Right ventricle myocardium inferior (tissue), 1 donor: ENCODE results near the gene SLC22A7. TPM values are rescaled to one million over a fixed set of nuclear protein-coding genes. Genes with fewer than 3 reads are reported as not detected.
"Not testable (repeated sequence)": the region's sequence is repeated elsewhere in the genome, so short reads cannot be mapped to it uniquely, and the experiment has no call there.

Experiments used
- ATAC-seq: fragments of 200-7000 bp; cut with Tn5 transposase; one replicate; pipeline ENCODE4 v1.9.1; 2020; ENCODE audit warnings: mild to moderate bottlenecking, moderate library complexity
- DNase-seq: peaks from one replicate; pipeline ENCODE4 v3.0.0; 2021; ENCODE audit errors: missing footprints
- intact Hi-C: fragments of 100-400 bp; cut with DNase I; formaldehyde crosslinking; loops from one replicate; pipeline ENCODE4 v1.11.0; 2022
- total RNA-seq: library from RNA; stranded (reverse); fragmentation: NEBNext Ultra II Directional; extraction: Animal tissue kit (Norgen Biotek cat#: 25700); gene quantifications from one replicate; pipeline ENCODE4 v1.2.1, GENCODE V29; 2021
- donor health status: DM: no; HTN: yes; CAD: no; lungs with severe emphysema.

SLC22A7 gene
- total RNA-seq, 1 donor from 2014 or later, result not detected

DNA sequence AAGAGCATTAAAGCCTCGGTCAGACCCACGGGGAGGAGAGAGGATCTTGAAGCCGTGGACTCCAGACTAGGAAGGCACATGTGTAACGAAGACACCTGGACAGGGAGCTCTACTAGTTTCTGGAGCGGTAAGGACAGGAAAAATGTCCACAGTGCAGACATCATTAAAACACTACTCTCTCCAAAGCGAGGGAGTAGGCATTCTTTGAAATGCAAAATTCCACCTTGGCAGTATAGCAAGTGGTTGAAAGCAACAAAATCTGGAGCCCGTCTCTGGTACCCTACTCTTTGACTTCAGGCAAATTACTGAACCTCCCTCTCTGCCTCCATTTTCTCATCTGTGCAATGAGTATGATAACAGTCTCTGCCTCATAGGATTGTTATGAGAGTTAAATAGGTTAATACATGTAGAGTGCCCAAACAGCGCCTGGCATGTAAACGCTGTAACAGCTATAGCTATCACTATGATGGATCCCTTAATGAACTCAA, 11.0 kb downstream of the SLC22A7 start:
- intact Hi-C loops, result no loop called here
- ATAC-seq (no peak), DNase-seq (no peak)

DNA sequence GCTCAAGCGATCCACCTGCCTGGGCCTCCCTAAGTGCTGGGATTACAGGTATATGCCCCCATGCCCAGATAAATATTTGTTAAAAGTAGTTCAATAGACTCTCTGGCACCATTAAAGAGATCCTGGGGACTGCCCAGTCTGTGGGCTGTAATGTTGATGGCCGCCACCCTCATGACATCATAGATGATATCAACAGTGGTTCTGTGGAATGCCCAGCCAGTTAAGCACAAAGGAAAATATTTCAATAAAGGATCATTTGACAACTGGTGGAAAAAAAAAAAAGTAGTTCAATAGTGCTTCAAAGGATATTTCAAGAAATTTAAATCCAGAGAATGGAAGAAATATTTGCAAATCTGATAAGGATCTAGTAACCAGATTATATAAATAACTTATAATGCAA, 12.1 kb downstream of the SLC22A7 start:
- DNase-seq (no peak), ATAC-seq (no peak)
- intact Hi-C loops, result no loop called here

DNA sequence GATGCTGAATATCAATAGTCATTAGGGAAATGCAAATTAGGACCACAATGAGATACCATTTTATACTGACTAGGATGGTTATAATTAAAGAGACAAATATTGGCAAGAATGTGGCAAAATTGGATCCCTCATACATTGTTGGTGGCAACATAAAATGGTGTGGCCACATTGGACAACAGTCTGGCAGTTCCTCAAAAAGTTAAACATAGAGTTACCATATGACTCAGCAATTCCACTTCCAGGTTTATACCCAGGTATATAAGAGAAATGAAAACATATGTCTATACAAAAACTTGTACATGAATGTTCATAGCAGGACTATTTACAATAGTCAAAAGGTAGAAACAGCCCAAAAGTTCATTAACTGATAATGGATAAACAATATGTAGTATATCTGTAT, 12.6 kb downstream of the SLC22A7 start:
- intact Hi-C loops, result no loop called here
- DNase-seq (no peak), ATAC-seq (no peak)

DNA sequence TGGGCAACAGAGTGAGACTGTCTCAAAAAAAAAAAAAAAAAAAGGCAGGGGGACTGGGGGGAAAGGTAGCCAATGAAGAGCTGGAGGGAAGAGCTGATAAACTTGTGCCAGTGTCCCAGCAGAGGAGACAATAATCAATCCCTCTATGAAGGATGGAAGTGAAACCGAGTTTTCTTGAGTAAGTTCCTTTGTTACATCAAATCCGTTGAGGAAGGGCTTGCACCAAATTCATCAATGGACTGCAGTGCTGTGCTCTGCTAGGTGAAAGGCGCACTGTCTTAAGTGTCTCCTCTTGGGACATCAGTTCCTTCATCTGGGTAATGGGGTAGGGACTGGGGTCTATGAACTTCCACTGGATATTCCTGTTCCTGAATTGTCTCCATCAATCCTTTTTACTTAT, 13.6 kb downstream of the SLC22A7 start:
- intact Hi-C loops, result no loop called here
- ATAC-seq, result no peak

DNA sequence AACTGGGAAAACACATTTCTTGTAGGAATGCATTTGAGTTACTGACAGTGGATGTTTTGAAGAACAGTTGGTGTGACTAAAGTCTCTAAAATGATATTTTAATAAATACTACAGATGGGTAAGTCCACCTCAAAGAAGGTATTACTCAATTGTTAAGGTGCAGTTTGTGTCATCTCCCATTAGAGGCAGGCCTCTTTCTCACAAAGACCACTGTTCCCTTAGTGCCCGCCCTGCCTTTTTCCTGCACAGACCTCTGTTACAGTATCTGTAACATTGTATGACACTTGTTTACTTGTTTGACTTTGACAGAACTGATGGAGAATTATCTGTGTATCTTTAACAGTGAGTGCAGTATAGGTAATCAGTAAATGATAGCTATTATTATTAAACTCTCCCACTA, 15.8 kb downstream of the SLC22A7 start:
- intact Hi-C loops, result no loop called here
- DNase-seq, result no peak
- ATAC-seq, result no peak

More for the DNA sequence above, 13.6 kb downstream of the SLC22A7 start:
- DNase-seq, result no peak

DNA sequence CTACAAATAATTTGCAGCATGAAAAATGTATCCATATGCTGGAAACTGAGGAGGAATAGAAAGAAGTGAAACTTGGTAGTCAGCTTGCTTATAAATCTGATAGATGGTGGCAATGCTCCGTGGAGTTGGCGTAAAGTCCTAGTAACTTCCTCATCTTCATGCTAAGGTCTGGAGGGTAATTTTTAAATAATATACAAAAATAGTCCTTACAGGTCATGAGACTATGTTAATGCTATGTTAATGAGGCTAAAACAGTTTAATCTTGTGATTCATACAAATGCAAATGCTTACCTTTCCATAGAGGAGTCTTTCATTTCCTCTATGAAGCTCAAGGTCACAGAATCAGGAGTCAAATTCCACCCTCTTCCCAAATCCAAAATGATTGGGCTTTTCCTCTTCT, 20.0 kb downstream of the SLC22A7 start:
- no peak for ATAC-seq
- intact Hi-C loops, result no loop called here
- no peak for DNase-seq

DNA sequence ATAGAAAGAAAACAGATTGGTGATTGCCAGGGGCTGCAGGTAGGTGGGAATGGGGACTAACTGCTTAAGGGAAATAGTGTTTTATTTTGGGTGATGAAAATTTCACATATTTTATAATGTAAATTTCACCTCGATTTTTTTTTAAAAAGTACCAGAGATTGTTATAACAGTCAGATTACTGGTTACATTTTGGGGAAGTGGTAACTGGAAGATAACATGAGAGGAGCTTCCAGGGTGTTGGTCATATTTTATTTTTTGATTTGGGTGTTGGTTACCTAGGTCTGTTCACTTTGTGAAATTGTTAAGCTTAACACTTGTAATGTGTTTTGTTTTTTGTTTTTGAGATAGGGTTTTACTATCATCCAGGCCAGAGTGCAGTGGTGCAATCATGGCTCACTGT, 27.8 kb downstream of the SLC22A7 start:
- intact Hi-C loops, result no loop called here
- no peak for DNase-seq
- no peak for ATAC-seq

DNA sequence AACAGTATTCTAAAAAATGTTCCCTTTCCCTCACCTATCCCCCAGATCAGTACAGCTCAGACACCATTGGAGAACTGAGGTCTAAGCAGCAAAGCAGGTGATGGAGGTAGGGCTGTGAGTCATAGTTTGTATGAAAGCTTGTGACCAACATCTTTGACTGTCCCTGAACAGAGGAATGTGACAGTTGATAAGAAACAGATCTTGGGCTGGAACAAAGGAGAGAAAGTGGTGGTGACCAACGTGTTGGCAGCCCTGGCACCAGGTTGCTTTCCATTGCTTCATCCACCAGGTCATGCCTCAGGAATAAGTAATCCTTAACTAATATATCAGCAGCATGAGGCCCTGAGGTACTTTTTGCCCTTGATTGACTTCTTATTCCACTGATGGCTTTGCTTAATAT, 30.5 kb downstream of the SLC22A7 start:
- intact Hi-C loops, result loop anchor here (2.0 kb wide), 1 partner anchor 40 kb away; the partner anchor contains the start of gene ZNF318
- DNase-seq (no peak), ATAC-seq (peak; percentile 92)

DNA sequence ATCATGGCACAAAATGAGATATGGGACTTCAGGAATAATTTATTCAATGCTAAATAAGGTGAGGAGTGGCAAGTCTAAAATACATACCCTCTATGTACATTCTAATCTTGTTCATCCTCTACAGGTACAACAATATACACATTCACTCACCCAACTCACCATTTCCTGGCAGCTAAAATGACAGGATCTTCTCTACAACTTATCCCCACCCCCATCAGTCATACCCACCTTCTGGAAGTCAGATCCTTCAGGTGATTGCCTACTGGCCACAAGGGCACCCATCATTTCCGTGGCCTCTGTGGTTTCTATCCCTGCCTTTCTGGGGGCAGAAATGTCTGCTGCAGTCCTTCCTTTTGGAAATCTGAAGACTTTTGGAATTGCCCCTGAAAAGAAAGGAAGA, 33.4 kb downstream of the SLC22A7 start:
- ATAC-seq, result no peak
- intact Hi-C loops, result no loop called here
- no peak for DNase-seq

DNA sequence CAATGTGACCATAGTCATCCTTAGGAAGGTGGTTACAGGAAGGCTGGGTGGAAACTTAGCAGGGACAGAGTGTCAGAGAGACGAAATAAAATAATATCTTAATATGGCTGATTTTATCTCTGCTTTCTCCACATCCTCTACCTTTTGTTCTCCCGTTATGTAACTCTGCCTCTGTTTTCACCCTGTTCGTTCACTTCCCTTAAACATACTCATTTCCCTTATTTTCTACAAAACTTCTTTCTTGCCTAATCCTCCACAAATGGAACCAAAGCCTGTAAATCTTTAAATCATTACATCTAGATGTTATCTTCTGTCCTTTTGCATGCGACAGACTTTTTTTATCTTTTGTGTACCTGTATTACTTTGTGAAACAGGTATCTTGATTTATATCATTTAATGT, 33.8 kb downstream of the SLC22A7 start:
- ATAC-seq (no peak), DNase-seq (no peak)
- intact Hi-C loops, result no loop called here

DNA sequence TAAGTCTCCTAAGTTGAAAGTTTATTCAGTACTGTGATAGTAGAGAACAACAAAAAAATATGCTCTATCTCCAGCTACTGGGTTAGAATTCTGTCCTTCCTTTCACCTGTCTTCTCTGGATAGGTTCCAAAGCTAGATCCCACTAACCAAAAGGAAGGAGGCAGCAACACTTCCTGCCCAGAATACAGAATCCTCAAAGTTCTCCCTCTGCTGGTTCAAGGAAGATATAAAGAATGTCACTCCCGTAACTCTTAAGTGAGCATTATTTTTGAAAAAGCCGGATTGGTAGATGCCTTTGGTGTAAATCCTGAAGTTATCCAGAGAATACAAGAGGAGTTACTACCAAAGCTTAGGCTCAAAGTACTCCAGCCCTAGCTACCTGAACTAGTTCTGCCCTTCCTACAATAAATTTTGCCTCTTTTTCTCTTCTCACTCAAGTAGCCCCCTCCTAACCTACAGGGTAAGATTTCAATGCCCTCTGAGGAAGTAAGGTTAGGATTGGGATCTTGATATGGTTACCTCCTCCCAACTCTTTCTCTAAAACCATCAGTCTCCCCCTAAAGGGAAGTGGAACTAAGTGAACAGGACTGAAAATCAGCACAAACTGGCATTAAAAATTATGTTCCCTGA, 36.5 kb downstream of the SLC22A7 start:
- DNase-seq (no peak), ATAC-seq (no peak)
- intact Hi-C loops, result loop anchor here (2.0 kb wide), 1 partner anchor 74 kb away; no protein-coding TSS in a partner anchor

DNA sequence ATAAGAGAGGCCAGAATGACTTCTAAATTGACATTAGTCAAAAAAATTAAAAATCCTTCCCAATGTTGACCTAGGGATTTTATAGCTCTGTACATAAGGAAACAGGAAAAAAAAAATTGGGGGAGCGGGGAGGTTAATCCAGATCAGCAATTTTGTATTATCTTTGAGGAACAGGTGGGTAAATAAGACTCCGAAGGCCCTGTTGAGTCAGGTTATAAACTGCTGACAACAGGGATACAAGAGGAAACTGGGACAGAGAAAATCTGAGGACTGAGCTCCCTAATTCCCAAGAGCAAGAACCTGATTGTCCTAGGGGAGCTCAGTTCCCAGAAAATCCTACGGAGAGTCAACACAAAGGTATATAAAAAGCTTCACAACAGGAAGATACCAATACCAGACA, 37.4 kb downstream of the SLC22A7 start:
- intact Hi-C loops, result loop anchor here (2.0 kb wide), 1 partner anchor 75 kb away; no protein-coding TSS in a partner anchor
- DNase-seq, result no peak
- ATAC-seq, result no peak

DNA sequence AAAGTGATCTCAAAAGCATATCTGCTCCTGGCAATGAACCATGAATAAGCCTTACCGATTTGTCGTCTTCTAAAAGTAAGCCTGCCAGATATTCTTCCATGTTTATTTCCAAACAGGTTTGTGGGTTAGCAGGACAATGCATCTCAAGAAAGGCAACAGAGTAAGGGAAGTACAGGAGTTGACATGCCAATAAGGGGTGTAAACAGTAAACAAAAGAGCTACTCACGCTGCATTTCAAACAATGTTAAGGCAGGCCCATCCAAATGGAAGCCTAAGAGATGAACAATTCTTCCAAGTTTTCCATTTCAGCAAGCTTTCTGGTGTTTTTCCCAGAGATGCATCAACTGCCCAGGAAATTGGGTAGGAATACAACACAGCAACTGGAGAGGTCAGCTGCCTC, 38.3 kb downstream of the SLC22A7 start:
- no peak for DNase-seq
- no peak for ATAC-seq
- intact Hi-C loops, result no loop called here

DNA sequence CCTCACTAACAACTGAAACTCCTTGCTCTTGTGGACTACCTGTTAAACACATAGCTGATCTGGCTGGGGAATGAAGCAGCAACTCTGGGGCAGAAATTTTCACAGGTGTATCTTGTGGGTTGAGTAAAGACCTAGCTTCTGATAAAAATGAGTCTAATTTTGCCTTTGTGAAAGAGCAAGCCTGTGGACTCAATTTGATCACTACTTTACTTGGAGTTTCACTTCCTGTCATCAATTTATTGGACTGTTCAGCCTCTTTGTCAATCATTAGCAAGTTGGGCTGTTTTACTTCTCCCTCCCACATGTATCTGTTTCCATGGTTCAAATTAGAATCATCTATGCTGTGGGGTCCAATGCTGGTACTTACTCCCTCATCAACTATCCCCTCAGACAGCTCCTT, 40.2 kb downstream of the SLC22A7 start:
- ATAC-seq, result no peak
- intact Hi-C loops, result no loop called here
- DNase-seq, result no peak

DNA sequence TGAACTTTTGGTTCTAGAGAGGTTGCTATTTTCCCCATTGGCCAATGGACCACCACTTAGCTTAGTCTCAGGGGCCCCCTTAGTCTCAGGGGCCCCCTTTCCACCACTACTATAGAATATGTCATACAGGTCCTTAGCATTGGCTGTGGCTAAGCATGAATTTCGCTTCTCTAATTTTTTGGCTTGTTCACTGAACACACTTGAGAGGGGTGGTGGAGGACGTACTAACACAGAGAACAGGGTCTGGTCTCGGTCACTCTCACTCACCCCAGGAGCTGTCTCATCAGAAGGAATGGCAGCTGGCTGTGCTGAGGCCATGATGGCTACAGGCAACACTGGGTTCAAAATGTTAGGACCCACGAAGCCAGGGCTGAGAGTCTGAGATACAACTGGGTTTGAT, 41.1 kb downstream of the SLC22A7 start:
- intact Hi-C loops, result no loop called here
- ATAC-seq (no peak), DNase-seq (no peak)

DNA sequence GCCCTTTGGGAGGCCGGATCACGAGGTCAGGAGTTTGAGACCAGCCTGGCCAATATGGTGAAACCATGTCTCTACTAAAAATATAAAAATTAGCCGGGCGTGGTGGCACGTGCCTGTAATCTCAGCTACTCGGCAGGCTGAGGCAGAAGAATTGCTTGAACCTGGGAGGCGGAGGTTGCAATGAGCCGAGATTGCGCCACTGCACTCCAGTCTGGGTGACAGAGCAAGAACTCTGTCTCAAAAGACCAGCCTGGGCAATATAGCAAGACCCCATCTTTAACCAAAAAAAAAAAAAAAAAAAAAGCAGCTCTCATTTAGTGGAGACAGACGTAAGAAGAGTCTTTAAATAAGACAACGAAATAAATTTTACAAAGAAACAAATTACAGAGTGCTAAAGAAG, 48.2 kb downstream of the SLC22A7 start:
- ATAC-seq, intact Hi-C loops, DNase-seq: not testable (repeated sequence)

DNA sequence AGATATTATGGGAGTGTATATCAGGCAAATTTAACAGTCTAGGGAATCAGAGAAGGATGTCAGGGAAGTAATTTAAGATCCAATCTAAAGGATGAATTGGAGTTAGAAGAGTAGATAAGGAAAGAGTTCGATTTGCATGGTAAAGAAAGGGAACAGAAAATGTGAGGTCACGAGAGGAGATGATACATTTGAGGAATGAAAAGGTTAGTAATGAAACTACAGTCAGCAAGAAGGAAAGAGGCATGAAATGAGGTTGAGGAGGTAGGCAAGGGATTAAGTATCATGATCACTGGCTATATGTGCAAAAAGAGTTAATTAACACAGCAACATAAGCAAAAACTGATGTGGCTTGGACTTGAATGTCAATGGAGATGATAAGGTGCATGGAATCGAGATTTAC, 49.0 kb downstream of the SLC22A7 start:
- DNase-seq (no peak), ATAC-seq (no peak)
- intact Hi-C loops, result no loop called here

DNA sequence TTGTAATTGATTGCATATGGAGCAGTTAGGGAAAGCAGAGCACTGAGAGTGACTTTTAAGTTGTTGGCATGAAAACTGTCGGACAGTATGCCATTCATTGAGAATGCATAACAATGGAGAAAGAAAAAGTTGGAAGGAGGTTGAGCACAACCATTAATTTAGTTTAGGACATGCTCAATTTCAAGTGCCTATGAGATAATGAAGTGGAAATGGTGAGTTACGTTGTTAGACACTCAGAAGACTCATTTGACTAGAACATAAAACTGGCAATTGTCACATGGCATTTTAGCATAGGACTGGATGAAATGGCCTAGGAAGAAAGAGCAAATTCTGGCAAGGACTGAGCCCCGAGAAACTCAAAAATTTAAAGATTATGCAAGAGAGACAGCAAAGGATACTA, 49.4 kb downstream of the SLC22A7 start:
- intact Hi-C loops, result no loop called here
- ATAC-seq, result no peak
- no peak for DNase-seq

DNA sequence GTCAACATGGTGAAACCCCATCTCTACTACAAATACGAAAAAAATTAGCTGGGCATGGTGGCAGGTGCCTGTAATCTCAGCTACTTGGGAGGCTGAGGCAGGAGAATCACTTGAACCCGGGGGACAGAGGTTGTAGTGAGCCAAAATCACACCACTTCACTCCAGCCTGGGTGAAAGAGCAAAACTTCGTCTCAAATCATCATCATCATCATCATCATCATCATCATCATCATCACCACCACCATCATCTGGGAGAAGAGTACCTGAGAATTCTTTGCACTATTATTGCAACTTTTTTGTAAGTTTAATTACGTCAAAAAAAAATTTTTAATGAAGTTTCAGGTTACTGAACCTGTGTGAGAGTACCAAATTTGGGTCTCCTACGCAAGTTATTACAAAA, 53.9 kb downstream of the SLC22A7 start:
- intact Hi-C loops, ATAC-seq, DNase-seq: not testable (repeated sequence)
